Renal cortex interstitium (tissue), 15 donors: ENCODE data around the gene FOXRED2. TPM values are rescaled to one million over a fixed set of nuclear protein-coding genes. Genes with fewer than 3 reads are reported as not detected.
A peak's percentile ranks its signal among the peaks of the same experiment; 100 is the strongest.
"Not testable (repeated sequence)": the region's sequence is repeated elsewhere in the genome, so short reads cannot be mapped to it uniquely, and the experiment has no call there.

ENCODE experiments used
- DNase-seq, 11 donors: peaks; one replicate each; pipeline ENCODE4 v3.0.0-alpha.2; 2013; ENCODE audit warnings: low read depth in 9 of 11, low spot score in 4 of 11; ENCODE audit errors: extremely low read depth in 1 of 11
- long read RNA-seq, 16 experiments: transcript quantifications; one replicate each; lab custom pipeline, GENCODE V29; 2026
- polyA plus RNA-seq, 3 donors: library from polyadenylated mRNA; unstranded; fragments of 120-200 nt; gene quantifications; one replicate each; pipeline ENCODE4 v1.2.1, GENCODE V29; 2013; ENCODE audit not compliant: insufficient read length in 3 of 3

Gene FOXRED2
- 10 to 100 TPM; 23.4 to 29.7 (median 26.2) TPM for polyA plus RNA-seq
- long read RNA-seq, donor 1, result 0 reads
- long read RNA-seq, donor 2, full-length matches to known transcripts, result 4 of 4 reads
- long read RNA-seq, donor 2, partial matches to known transcripts, result 0 of 4 reads
- long read RNA-seq, donor 2, other reads (novel, unspliced or antisense), result 0 of 4 reads
- long read RNA-seq, donor 3, full-length matches to known transcripts, result 3 of 3 reads
- long read RNA-seq, donor 3, partial matches to known transcripts, result 0 of 3 reads
- long read RNA-seq, donor 3, other reads (novel, unspliced or antisense), result 0 of 3 reads
- long read RNA-seq, donor 4, partial matches to known transcripts, result 0 of 2 reads
- long read RNA-seq, donor 4, other reads (novel, unspliced or antisense), result 0 of 2 reads
- long read RNA-seq, donor 5, full-length matches to known transcripts, result 5 of 12 reads
- long read RNA-seq, donor 5, partial matches to known transcripts, result 7 of 12 reads
- long read RNA-seq, donor 5, other reads (novel, unspliced or antisense), result 0 of 12 reads
- long read RNA-seq, donor 6, partial matches to known transcripts, result 0 of 2 reads
- long read RNA-seq, donor 6, other reads (novel, unspliced or antisense), result 0 of 2 reads
- long read RNA-seq, donor 7, partial matches to known transcripts, result 0 of 3 reads
- long read RNA-seq, donor 7, other reads (novel, unspliced or antisense), result 0 of 3 reads
- long read RNA-seq, donor 8, full-length matches to known transcripts, result 2 of 2 reads
- long read RNA-seq, donor 8, partial matches to known transcripts, result 0 of 2 reads
- long read RNA-seq, donor 8, other reads (novel, unspliced or antisense), result 0 of 2 reads
- long read RNA-seq, donor 9, partial matches to known transcripts, result 0 of 2 reads
- long read RNA-seq, donor 9, other reads (novel, unspliced or antisense), result 0 of 2 reads
- long read RNA-seq, donor 10, full-length matches to known transcripts, result 1 of 1 reads
- long read RNA-seq, donor 10, partial matches to known transcripts, result 0 of 1 reads
- long read RNA-seq, donor 10, other reads (novel, unspliced or antisense), result 0 of 1 reads
- long read RNA-seq, donor 11, full-length matches to known transcripts, result 3 of 3 reads
- long read RNA-seq, donor 11, partial matches to known transcripts, result 0 of 3 reads
- long read RNA-seq, donor 11, other reads (novel, unspliced or antisense), result 0 of 3 reads
- long read RNA-seq, donor 12, partial matches to known transcripts, result 0 of 1 reads
- long read RNA-seq, donor 12, other reads (novel, unspliced or antisense), result 0 of 1 reads
- long read RNA-seq, donor 13, full-length matches to known transcripts, result 2 of 2 reads
- long read RNA-seq, donor 13, partial matches to known transcripts, result 0 of 2 reads
- long read RNA-seq, donor 13, other reads (novel, unspliced or antisense), result 0 of 2 reads
- long read RNA-seq, donor 14, full-length matches to known transcripts, result 2 of 2 reads
- long read RNA-seq, donor 14, partial matches to known transcripts, result 0 of 2 reads
- long read RNA-seq, donor 14, other reads (novel, unspliced or antisense), result 0 of 2 reads
- long read RNA-seq, donor 15, partial matches to known transcripts, result 0 of 1 reads
- long read RNA-seq, donor 15, other reads (novel, unspliced or antisense), result 0 of 1 reads
- long read RNA-seq, donor 16, full-length matches to known transcripts, result 10 of 17 reads
- long read RNA-seq, donor 16, partial matches to known transcripts, result 7 of 17 reads
- long read RNA-seq, donor 16, other reads (novel, unspliced or antisense), result 0 of 17 reads

DNA sequence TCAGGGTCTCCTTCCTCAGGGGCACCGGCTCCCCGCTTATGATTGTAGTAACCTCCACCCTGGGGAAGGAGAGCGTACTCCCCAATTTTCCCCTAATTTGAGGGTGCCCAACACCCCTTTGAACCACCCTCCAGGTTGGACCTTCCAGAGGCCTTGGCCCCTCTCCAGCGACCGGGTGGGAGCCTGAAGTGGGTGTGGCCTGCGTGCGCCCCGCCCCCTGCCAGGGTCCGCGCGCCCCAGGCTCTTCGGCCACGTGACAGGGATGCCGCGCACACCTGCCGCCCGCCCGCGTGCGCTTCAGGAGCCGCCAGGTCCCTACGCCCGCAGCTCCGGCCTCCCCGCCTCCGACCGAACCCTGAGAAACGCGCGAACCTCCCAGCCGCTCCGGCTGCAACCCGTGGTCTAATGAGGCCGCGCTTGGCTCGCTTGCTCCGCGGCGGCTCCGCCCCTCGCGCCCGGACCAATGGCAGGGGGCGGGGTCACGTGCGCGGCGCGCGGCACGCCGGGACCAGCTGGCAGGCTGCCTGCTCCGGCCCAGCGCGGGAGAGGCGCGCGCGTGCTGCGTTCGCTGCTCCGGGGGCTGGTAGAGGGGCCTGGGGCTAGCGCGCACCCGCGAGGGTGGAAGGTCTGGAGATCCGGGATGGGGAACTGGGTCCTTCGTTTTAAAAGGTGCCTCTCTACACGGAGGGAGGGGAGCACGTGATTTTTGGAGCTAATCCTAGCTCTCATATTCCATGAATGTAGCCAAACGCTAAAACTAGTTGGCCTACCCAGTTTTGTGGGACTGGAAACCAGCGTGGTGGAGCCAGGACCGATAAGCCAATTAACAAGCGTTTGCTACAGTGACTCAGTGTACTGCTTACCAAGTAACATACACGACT is at the start of gene FOXRED2:
TSS of gene FOXRED2 (minus strand) at position 404 of the 881 bp plus-strand sequence. CDS start 618 bp downstream, outside the sequence.
- peak; percentile 69 to 90 (median 85) for DNase-seq

DNA sequence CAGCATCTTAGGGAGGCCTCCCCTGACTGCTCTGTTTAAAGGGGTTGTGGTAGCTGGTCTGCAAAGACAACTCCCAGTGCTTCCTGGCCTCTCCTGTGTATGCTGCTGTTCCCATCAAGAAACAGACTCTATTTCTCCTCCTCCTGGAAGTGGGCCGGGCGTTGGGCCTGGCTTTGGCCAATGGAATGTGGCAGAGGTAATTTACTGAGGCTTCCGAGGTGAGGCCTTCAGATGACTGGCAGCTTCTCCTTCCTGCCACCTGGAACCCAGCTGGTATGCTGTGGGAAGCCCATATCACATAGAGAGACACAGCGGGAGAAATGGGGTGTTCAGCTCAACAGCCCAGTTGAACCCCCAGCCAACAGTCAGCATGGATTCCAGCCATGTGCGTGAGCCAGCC is 47.3 kb upstream of the FOXRED2 start:
- DNase-seq, result no peak

DNA sequence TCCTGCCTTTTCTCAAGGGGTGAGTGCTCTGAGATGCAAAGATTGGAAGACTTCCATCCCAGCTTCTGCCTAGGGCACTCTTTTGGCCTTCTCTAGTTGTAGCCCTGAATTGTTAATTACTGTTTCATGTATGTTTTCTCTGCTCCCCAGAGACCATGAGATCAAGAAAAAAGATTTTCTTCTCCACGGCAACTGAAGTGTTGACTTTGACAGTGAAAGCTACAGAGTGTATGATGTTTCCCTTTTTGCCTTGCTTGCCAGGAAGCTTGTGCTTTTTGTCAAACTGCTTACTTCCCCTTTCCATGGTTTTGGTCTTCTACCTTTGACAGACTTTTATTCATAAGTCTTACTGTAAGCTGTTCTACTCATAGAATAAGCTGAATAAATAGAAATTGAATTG is 45.4 kb upstream of the FOXRED2 start:
- DNase-seq, result no peak

GRCh38 chr22:36550701-36551495 is 44.1 kb upstream of the FOXRED2 start:
- DNase-seq, result no peak

DNA sequence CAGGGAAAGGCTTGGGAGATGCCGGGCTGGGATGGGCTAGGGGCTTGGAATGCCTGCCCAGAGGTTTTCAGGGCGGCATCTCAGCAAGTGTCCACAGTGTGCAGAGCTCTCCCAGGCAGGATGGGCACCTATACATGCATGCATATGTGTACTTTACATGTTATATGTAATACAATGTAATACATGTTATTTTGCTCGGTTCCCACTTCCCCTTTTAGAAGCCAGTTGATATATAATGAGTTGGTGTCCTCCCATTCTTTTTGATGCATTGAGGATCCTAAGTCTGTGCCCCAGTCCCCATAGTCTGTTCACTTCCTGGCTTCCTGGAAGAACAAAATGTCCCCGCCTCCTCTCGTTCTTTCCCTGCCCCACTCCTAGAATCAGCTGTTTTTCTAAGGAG is 42.2 kb upstream of the FOXRED2 start:
- no peak for DNase-seq

- DNase-seq, result no peak
Observed at GRCh38 chr22:36548606-36549005, 41.8 kb upstream of the FOXRED2 start.

DNA sequence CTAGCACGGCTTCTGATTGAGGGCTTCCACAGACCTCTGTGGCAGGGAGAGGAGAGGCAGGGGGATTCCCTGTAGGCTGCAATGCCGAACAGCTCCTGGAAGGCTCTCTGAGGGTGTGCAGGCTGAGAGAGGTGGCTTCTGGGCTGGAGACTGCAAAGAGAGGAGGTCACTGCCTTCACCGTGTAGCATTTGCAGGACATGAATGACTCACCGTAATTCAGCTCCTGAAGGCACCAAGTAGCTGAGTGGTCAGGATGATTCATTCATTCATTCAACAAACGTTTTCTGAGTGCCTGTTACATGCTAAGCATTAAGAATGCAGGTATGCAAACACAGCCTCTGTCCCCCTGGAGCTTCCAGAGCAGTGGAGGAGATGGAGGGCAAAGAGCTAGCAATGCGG is 40.1 kb upstream of the FOXRED2 start:
- DNase-seq, result no peak

- peak in 2 of 11 donors; percentile 27 to 32 for DNase-seq
Observed at GRCh38 chr22:36546092-36546804, 39.4 kb upstream of the FOXRED2 start.

GRCh38 chr22:36544107-36544620 is 37.3 kb upstream of the FOXRED2 start:
- DNase-seq, result no peak

DNA sequence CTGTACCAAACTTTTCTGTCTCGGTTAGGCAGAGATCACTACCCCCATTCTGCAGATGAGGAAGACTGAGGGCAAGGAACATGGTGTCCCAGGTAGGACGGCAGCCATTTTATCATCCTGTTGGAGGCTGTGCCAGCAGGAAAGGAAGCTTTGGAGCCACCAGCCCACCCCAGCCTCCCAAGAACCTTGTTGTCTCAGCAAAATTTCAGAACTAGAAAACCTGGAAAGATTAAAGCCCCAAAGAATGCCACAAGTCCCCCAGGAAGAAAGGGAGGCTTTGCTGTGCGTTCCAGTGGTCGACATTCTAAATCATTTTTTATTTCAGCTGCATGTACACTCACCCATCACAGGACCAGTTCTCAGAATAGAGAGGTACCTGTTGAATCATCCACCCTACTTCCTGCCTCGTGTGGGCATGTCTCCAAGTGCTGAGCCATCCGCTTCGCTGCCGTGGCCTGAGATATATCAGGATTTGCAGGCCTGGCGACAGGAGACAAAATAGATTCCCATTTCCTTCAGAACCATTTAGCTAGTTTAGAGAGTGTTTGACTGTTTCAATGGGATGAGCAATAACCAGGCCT is 35.1 kb upstream of the FOXRED2 start:
- DNase-seq, result no peak

DNA sequence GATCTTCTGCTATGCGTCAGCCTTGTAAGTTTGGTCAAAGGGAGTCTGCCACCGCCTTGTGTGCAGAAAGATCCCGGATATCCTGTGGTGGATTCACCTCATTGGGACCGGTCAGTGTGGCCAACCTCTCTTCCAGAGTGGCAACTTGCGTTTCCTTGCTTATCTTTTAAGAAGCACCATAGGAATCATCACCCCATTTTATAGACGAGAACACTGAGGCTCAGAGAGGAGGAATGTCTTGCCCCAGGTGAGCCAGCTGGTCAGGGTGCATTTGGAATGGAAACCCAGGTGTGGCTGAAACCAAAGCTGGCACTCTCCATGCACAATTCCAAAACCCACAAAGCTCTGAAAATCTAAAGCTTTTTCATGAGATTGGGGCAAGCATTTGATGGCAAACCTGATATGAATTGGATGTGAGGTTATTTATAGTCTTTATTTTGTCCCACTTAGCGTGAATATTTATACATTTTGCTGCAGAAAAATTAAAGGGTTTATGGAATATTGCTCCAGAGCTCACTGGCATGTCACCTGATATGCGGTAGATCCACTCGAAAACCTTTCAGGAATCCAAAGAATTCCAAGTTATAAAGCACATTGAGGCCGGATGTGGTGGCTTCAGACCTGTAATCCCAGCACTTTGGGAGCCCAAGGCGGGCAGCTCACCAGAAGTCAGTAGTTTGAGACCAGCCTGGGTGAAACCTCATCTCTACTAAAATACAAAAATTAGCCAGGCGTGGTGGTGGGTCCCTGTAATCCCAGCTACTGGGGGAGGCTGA is 34.2 kb upstream of the FOXRED2 start:
- peak in 4 of 11 donors; percentile 18 to 54 (median 35) for DNase-seq

- no peak for DNase-seq
Observed at GRCh38 chr22:36538529-36538928, 31.7 kb upstream of the FOXRED2 start.

GRCh38 chr22:36536717-36537116 is 29.9 kb upstream of the FOXRED2 start:
- DNase-seq, result peak in 2 of 11 donors; percentile 13 to 30

GRCh38 chr22:36533320-36533719 is 26.5 kb upstream of the FOXRED2 start:
- DNase-seq, result not testable (repeated sequence)

DNA sequence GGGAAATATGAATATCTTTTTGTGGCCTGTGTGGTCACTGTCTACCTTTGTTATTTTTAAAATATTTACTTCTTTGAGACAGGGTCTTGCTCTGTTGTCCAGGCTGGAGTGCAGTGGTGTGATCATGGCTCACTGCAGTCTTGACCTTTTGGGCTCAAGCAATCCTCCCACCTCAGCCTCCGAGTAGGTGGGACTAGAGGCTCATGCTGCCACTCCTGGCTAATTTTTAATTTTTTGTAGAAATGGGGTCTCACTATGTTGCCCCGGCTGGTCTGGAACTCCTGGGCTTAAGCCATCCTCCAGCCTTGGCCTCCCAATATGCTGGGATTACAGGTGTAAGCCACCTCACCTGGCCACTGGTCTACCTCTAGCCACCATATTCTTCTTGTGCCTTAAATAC is 25.6 kb upstream of the FOXRED2 start:
- no peak for DNase-seq
